GM19468 (cell line): Measurements from ENCODE around the gene AHCYL2.
A peak's percentile ranks its signal among the peaks of the same experiment; 100 is the strongest.

Experiments used
- ATAC-seq: cut with Tn5 transposase; IDR thresholded peaks from one replicate; pipeline ENCODE4 v1.9.1; 2021; ENCODE audit warnings: mild to moderate bottlenecking, moderate library complexity, moderate number of reproducible peaks; ENCODE audit not compliant: unreplicated experiment; ENCODE audit errors: extremely low read depth

Gene AHCYL2

GRCh38 chr7:129224251-129225205 is at the start of gene AHCYL2:
AHCYL2 (plus strand) TSS chr7:129225030.
- peak; percentile 85 for ATAC-seq

- no peak for ATAC-seq
Observed at GRCh38 chr7:129176916-129177710, 47.7 kb upstream of the AHCYL2 start.

GRCh38 chr7:129184981-129185670 is 39.7 kb upstream of the AHCYL2 start:
- ATAC-seq: no peak

- no peak for ATAC-seq
Observed at GRCh38 chr7:129186749-129187260, 38.0 kb upstream of the AHCYL2 start.

- no peak for ATAC-seq
Observed at GRCh38 chr7:129187681-129188371, 37.0 kb upstream of the AHCYL2 start.

- ATAC-seq: no peak
Observed at GRCh38 chr7:129188372-129188891, 36.4 kb upstream of the AHCYL2 start, which contains the start of gene SMO. SMO (plus strand) TSS chr7:129188633; CDS start chr7:129189152, 519 bp downstream.

- no peak for ATAC-seq
Observed at GRCh38 chr7:129188892-129189660, 35.8 kb upstream of the AHCYL2 start.

GRCh38 chr7:129189661-129190310 is 35.0 kb upstream of the AHCYL2 start:
- no peak for ATAC-seq

GRCh38 chr7:129191272-129191671 is 33.6 kb upstream of the AHCYL2 start:
- ATAC-seq: no peak

GRCh38 chr7:129193892-129194291 is 30.9 kb upstream of the AHCYL2 start:
- ATAC-seq: no peak

GRCh38 chr7:129197771-129198170 is 27.1 kb upstream of the AHCYL2 start:
- ATAC-seq: no peak

GRCh38 chr7:129199406-129199805 is 25.4 kb upstream of the AHCYL2 start:
- ATAC-seq: no peak

- no peak for ATAC-seq
Observed at GRCh38 chr7:129202058-129202777, 22.6 kb upstream of the AHCYL2 start.

GRCh38 chr7:129203050-129203741 is 21.6 kb upstream of the AHCYL2 start:
- no peak for ATAC-seq

- no peak for ATAC-seq
Observed at GRCh38 chr7:129205126-129205818, 19.6 kb upstream of the AHCYL2 start.
